Nephron progenitor cell (in vitro differentiated cells): ENCODE measurements around the gene MAGI1.

Experiments used
- DNase-seq: peaks from one replicate; pipeline ENCODE4 v3.0.0; 2021
- H3K27ac Mint-ChIP-seq: 2 replicates; pipeline ENCODE4 v1.8.0; 2021; ENCODE audit warnings: mild to moderate bottlenecking, moderate library complexity, mixed read lengths
- H3K27me3 Mint-ChIP-seq: 2 replicates; pipeline ENCODE4 v1.8.0; 2021; ENCODE audit warnings: mild to moderate bottlenecking, low read depth, mixed read lengths; ENCODE audit not compliant: poor library complexity
- H3K36me3 Mint-ChIP-seq: 2 replicates; pipeline ENCODE4 v1.8.0; 2021; ENCODE audit warnings: low read depth, mixed read lengths
- H3K4me1 Mint-ChIP-seq: 2 replicates; pipeline ENCODE4 v1.8.0; 2021; ENCODE audit warnings: mixed read lengths
- H3K4me3 Mint-ChIP-seq: 2 replicates; pipeline ENCODE4 v1.8.0; 2021; ENCODE audit warnings: mild to moderate bottlenecking, moderate library complexity, mixed read lengths
- H3K9me3 Mint-ChIP-seq: 2 replicates; pipeline ENCODE4 v1.8.0; 2021; ENCODE audit warnings: mild to moderate bottlenecking, moderate library complexity, mixed read lengths
- TF ChIP-seq, protein P1 (sequence below): fragments of 200-600 bp; sonication (generic); IDR thresholded peaks from 2 replicates; pipeline ENCODE4 v1.5.0; 2021; ENCODE audit warnings: antibody characterized with exemption

Gene MAGI1

DNA sequence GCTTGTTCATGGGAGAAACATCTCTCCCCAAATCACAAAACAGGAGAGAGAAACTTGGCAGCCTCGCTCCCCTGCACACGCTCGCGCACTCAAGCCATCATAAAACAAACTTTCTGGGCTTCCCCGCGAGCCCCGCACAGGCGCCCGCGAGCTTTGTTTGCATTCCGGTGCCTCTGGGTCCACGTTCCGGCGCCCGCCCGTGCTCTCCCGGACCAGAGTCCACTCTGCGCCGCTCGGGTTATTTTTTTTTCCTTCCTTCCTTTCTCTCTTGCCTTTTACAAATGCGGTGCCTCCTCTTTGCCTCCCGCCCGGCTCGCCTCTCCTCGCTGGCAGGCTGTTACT, 363 bp downstream of the MAGI1 start:
- no peaks in the 10 kb centered on the region for H3K9me3 Mint-ChIP-seq
- H3K4me3 Mint-ChIP-seq, result peak overlapping the region; percentile 98
- peaks cover 45% of the 10 kb centered on the region for H3K4me1 Mint-ChIP-seq
- H3K27me3 Mint-ChIP-seq, result peaks cover 11% of the 10 kb centered on the region
- H3K36me3 Mint-ChIP-seq, result peaks cover 8% of the 10 kb centered on the region
- peak overlapping the region; percentile 97 for H3K27ac Mint-ChIP-seq
- no peak for DNase-seq
- TF ChIP-seq, protein P1, sequence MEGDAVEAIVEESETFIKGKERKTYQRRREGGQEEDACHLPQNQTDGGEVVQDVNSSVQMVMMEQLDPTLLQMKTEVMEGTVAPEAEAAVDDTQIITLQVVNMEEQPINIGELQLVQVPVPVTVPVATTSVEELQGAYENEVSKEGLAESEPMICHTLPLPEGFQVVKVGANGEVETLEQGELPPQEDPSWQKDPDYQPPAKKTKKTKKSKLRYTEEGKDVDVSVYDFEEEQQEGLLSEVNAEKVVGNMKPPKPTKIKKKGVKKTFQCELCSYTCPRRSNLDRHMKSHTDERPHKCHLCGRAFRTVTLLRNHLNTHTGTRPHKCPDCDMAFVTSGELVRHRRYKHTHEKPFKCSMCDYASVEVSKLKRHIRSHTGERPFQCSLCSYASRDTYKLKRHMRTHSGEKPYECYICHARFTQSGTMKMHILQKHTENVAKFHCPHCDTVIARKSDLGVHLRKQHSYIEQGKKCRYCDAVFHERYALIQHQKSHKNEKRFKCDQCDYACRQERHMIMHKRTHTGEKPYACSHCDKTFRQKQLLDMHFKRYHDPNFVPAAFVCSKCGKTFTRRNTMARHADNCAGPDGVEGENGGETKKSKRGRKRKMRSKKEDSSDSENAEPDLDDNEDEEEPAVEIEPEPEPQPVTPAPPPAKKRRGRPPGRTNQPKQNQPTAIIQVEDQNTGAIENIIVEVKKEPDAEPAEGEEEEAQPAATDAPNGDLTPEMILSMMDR, result no peak

DNA sequence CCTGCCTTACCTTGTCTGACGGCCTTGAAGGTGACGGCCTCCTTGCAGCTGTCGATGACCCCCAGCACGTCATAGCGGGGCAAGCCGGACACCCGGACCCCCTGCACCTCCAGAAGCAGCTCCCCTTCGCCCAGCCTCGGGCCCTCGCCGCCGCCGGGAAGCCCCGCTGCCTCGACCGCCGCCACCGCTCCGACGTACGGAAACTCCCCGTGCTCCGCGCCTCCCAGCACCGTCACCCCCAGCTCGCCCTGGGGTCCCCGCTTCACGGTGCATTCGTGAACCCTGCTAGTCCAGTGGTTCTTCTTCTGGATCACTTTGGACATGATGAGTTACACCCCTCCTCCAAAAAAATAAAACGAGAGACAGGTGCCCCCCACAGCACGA, 740 bp downstream of the MAGI1 start:
- TF ChIP-seq, protein P1, result no peak
- peak; percentile 53 for DNase-seq
- Mint-ChIP-seq H3K27me3 (peaks cover 8% of the 10 kb centered on the region), H3K4me3 (peak overlapping the region; percentile 98), H3K4me1 (peaks cover 49% of the 10 kb centered on the region), H3K27ac (peak overlapping the region; percentile 97), H3K9me3 (no peaks in the 10 kb centered on the region), H3K36me3 (peaks cover 8% of the 10 kb centered on the region)

DNA sequence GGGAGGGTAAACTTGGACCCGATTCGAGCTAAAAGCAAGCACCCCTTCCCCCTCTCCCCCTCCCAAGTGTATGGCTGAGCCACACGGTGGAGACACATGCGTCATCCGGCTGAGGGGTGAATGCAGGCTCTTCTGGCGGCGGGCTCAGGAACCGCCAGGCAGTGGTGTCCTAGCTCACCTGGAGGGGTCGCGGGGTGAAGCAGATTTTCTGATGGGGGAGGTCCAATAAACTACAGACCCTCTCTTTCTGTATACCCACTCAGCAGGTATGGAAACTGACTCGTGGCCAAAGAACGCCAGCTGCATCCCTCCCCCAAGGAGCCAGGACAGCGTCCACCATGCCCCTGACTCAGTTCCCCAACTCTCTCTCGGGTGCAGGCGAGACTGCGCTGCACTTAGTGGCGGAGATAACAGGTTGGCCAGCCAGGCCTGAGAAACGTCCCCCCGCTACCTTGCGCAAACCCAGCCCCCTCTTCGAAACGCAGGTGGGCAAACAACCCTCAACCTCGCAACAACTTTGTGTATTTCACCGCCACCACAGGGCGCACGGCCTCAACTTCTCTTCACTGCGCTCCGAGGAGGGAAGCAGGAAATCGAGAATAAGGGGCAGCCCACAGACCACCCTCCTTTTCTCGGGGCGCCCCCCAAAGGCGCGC, 1.3 kb downstream of the MAGI1 start:
- DNase-seq, result peak; percentile 39
- no peak overlapping the region for H3K27ac Mint-ChIP-seq
- TF ChIP-seq, protein P1, result no peak
- H3K27me3 Mint-ChIP-seq, result peaks cover 7% of the 10 kb centered on the region
- peak overlapping the region; percentile 98 for H3K4me3 Mint-ChIP-seq
- peaks cover 8% of the 10 kb centered on the region for H3K36me3 Mint-ChIP-seq
- H3K4me1 Mint-ChIP-seq, result peaks cover 53% of the 10 kb centered on the region
- no peaks in the 10 kb centered on the region for H3K9me3 Mint-ChIP-seq

DNA sequence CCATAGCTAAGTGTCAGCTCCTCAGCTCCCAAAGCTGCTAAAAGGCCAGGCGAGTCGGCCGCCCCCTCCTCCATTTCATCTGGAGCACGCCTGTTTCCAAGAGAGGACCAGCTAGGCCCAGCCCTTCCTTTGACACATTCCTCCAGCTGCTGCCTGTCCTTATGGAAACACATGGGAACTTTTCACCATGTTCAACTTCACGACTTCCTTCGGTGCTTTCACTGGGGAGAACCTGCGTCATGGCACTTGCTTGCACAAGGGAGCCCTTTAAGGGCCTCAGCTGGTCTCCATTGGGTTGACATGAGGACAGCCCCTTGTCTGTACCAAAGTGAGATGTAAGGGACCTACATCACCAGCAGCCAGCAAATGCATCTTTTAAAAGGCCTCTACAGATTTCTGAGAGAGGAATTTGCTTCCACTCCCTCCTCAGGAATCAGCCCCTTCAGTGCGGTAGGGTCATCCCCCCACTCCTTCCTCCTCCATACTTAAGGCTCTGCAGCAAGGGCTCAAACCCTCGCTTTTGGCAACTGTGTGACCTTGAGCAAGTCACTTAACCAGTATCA, 2.1 kb downstream of the MAGI1 start:
- Mint-ChIP-seq H3K36me3 (peaks cover 11% of the 10 kb centered on the region), H3K27ac (peak overlapping the region; percentile 60), H3K27me3 (peaks cover 3% of the 10 kb centered on the region), H3K4me3 (peak overlapping the region; percentile 98), H3K9me3 (no peaks in the 10 kb centered on the region), H3K4me1 (peaks cover 58% of the 10 kb centered on the region)
- TF ChIP-seq, protein P1, result no peak
- peak; percentile 13 for DNase-seq

DNA sequence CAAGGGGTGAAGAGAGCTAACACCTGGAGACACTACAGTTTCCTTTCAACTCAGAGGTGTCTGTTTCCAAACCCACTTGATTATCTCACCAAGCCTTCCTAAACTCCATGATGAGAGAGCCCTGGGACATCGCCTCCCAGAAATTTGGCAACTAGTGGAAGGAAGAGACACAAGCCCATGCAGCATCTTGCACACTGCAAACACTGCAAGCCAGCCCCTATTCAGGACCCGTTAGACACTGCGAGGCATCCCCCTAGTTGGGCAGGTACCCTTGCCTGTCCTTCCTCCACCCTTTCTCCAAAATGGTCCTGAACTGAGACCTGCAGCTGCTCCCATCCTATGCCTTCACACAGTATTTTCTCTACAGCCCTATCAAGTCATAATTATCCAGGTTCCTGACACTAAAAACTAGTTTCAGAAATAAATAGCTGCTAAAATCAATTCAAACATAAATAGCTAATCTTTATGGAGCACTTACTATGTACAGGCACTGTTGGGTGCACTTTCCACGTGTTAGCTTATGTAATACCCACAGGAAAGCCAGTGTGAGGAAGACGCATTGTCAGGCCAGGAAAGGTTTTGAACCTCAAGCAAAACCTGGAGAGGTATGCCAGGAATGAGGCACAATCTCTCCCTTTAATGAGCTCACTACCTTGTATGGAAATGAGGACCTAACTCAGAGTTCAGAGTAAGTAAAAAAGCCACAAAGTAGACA, 2.8 kb downstream of the MAGI1 start:
- peaks cover 65% of the 10 kb centered on the region for H3K4me1 Mint-ChIP-seq
- H3K9me3 Mint-ChIP-seq, result no peaks in the 10 kb centered on the region
- no peak for DNase-seq
- peak overlapping the region; percentile 98 for H3K4me3 Mint-ChIP-seq
- no peak overlapping the region for H3K27ac Mint-ChIP-seq
- H3K27me3 Mint-ChIP-seq, result peaks cover 3% of the 10 kb centered on the region
- peaks cover 14% of the 10 kb centered on the region for H3K36me3 Mint-ChIP-seq
- TF ChIP-seq, protein P1, result no peak
